ENCODE measurements around the gene DUSP22. TPM values are rescaled to one million over a fixed set of nuclear protein-coding genes. Genes with fewer than 3 reads are reported as not detected.

Gene DUSP22
- total and polyA plus RNA-seq, 2 donors: 23.2 to 59.0 TPM

- 81% methylated on average over 5 of the region's 5 CpGs for WGBS
- H3K4me1 ChIP-seq (ENCODE audit: insufficient read depth): no peaks in the 10 kb centered on the region
- H3K27ac ChIP-seq (ENCODE audit: low read depth): no peak overlapping the region
- no peak overlapping the region for H3K4me3 ChIP-seq (ENCODE audit: low read depth, low read length)
- no peaks in the 10 kb centered on the region for H3K36me3 ChIP-seq (ENCODE audit: insufficient read depth)
- DNase-seq (ENCODE audit: extremely low spot score): no peak
These were observed 33.0 kb upstream of the DUSP22 start for GRCh38 chr6:259316-259715.

GRCh38 chr6:259901-260508, 32.3 kb upstream of the DUSP22 start:
- no peak for DNase-seq (ENCODE audit: extremely low spot score)
- Histone ChIP-seq H3K4me3 (ENCODE audit: low read depth, low read length) (no peak overlapping the region), H3K27ac (ENCODE audit: low read depth) (no peak overlapping the region), H3K36me3 (ENCODE audit: insufficient read depth) (no peaks in the 10 kb centered on the region), H3K4me1 (ENCODE audit: insufficient read depth) (no peaks in the 10 kb centered on the region)
- 65% methylated on average over 5 of the region's 5 CpGs for WGBS

- no peak overlapping the region for H3K27ac ChIP-seq (ENCODE audit: low read depth)
- no peak for DNase-seq (ENCODE audit: extremely low spot score)
- no peaks in the 10 kb centered on the region for H3K36me3 ChIP-seq (ENCODE audit: insufficient read depth)
- H3K4me3 ChIP-seq (ENCODE audit: low read depth, low read length): no peak overlapping the region
- H3K4me1 ChIP-seq (ENCODE audit: insufficient read depth): no peaks in the 10 kb centered on the region
- WGBS: 55% methylated on average over 2 of the region's 2 CpGs
These were observed 27.7 kb upstream of the DUSP22 start for GRCh38 chr6:264626-265025.

GRCh38 chr6:268394-268935, 23.8 kb upstream of the DUSP22 start:
- Histone ChIP-seq H3K4me3 (ENCODE audit: low read depth, low read length) (no peak overlapping the region), H3K4me1 (ENCODE audit: insufficient read depth) (no peaks in the 10 kb centered on the region), H3K27ac (ENCODE audit: low read depth) (no peak overlapping the region), H3K36me3 (ENCODE audit: insufficient read depth) (no peaks in the 10 kb centered on the region)
- 84% methylated on average over 5 of the region's 5 CpGs for WGBS
- DNase-seq (ENCODE audit: extremely low spot score): no peak

- no peaks in the 10 kb centered on the region for H3K4me1 ChIP-seq (ENCODE audit: insufficient read depth)
- no peak for DNase-seq (ENCODE audit: extremely low spot score)
These were observed 18.7 kb upstream of the DUSP22 start for GRCh38 chr6:273551-274058.

GRCh38 chr6:277746-278145, 14.5 kb upstream of the DUSP22 start:
- DNase-seq (ENCODE audit: extremely low spot score): no peak
- H3K36me3 ChIP-seq (ENCODE audit: insufficient read depth): no peaks in the 10 kb centered on the region
- WGBS: 86% methylated on average over 2 of the region's 2 CpGs
- no peak overlapping the region for H3K27ac ChIP-seq (ENCODE audit: low read depth)
- no peaks in the 10 kb centered on the region for H3K4me1 ChIP-seq (ENCODE audit: insufficient read depth)
- no peak overlapping the region for H3K4me3 ChIP-seq (ENCODE audit: low read depth, low read length)

More at GRCh38 chr6:273551-274058, 18.7 kb upstream of the DUSP22 start:
- no peaks in the 10 kb centered on the region for H3K36me3 ChIP-seq (ENCODE audit: insufficient read depth)
- H3K27ac ChIP-seq (ENCODE audit: low read depth): no peak overlapping the region
- 29% methylated on average over 2 of the region's 2 CpGs for WGBS
- no peak overlapping the region for H3K4me3 ChIP-seq (ENCODE audit: low read depth, low read length)

GRCh38 chr6:278494-278893, 13.8 kb upstream of the DUSP22 start:
- Histone ChIP-seq H3K36me3 (ENCODE audit: insufficient read depth) (no peaks in the 10 kb centered on the region), H3K4me3 (ENCODE audit: low read depth, low read length) (no peak overlapping the region), H3K27ac (ENCODE audit: low read depth) (no peak overlapping the region), H3K4me1 (ENCODE audit: insufficient read depth) (no peaks in the 10 kb centered on the region)
- no peak for DNase-seq (ENCODE audit: extremely low spot score)
- 83% methylated on average over 5 of the region's 5 CpGs for WGBS

- Histone ChIP-seq H3K27ac (ENCODE audit: low read depth) (no peak overlapping the region), H3K4me1 (ENCODE audit: insufficient read depth) (no peaks in the 10 kb centered on the region), H3K4me3 (ENCODE audit: low read depth, low read length) (no peak overlapping the region), H3K36me3 (ENCODE audit: insufficient read depth) (no peaks in the 10 kb centered on the region)
- DNase-seq (ENCODE audit: extremely low spot score): no peak
- 79% methylated on average over 8 of the region's 8 CpGs for WGBS
These were observed 12.8 kb upstream of the DUSP22 start for GRCh38 chr6:279341-280029.

GRCh38 chr6:280775-281468, 11.4 kb upstream of the DUSP22 start:
- no peak overlapping the region for H3K27ac ChIP-seq (ENCODE audit: low read depth)
- 90% methylated on average over 10 of the region's 10 CpGs for WGBS
- DNase-seq (ENCODE audit: extremely low spot score): no peak
- no peaks in the 10 kb centered on the region for H3K4me1 ChIP-seq (ENCODE audit: insufficient read depth)
- H3K4me3 ChIP-seq (ENCODE audit: low read depth, low read length): no peak overlapping the region
- no peaks in the 10 kb centered on the region for H3K36me3 ChIP-seq (ENCODE audit: insufficient read depth)

- WGBS: 86% methylated on average over 7 of the region's 7 CpGs
- H3K27ac ChIP-seq (ENCODE audit: low read depth): no peak overlapping the region
- DNase-seq (ENCODE audit: extremely low spot score): no peak
- no peaks in the 10 kb centered on the region for H3K4me1 ChIP-seq (ENCODE audit: insufficient read depth)
- no peaks in the 10 kb centered on the region for H3K36me3 ChIP-seq (ENCODE audit: insufficient read depth)
- no peak overlapping the region for H3K4me3 ChIP-seq (ENCODE audit: low read depth, low read length)
These were observed 10.7 kb upstream of the DUSP22 start for GRCh38 chr6:281469-282103.

GRCh38 chr6:282177-282866, 10.0 kb upstream of the DUSP22 start:
- 88% methylated on average over 19 of the region's 19 CpGs for WGBS
- H3K36me3 ChIP-seq (ENCODE audit: insufficient read depth): no peaks in the 10 kb centered on the region
- no peak overlapping the region for H3K4me3 ChIP-seq (ENCODE audit: low read depth, low read length)
- H3K4me1 ChIP-seq (ENCODE audit: insufficient read depth): no peaks in the 10 kb centered on the region
- DNase-seq (ENCODE audit: extremely low spot score): no peak
- H3K27ac ChIP-seq (ENCODE audit: low read depth): no peak overlapping the region

GRCh38 chr6:282867-283416, 9.3 kb upstream of the DUSP22 start:
- H3K4me1 ChIP-seq (ENCODE audit: insufficient read depth): no peaks in the 10 kb centered on the region
- H3K4me3 ChIP-seq (ENCODE audit: low read depth, low read length): no peak overlapping the region
- DNase-seq (ENCODE audit: extremely low spot score): no peak
- 86% methylated on average over 14 of the region's 14 CpGs for whole genome bisulfite sequencing
- H3K36me3 ChIP-seq (ENCODE audit: insufficient read depth): no peaks in the 10 kb centered on the region
- H3K27ac ChIP-seq (ENCODE audit: low read depth): no peak overlapping the region

GRCh38 chr6:284486-284885, 7.8 kb upstream of the DUSP22 start:
- no peak for DNase-seq (ENCODE audit: extremely low spot score)

More at GRCh38 chr6:284486-284885, 7.8 kb upstream of the DUSP22 start:
- WGBS: 67% methylated on average over 4 of the region's 4 CpGs
- no peaks in the 10 kb centered on the region for H3K36me3 ChIP-seq (ENCODE audit: insufficient read depth)
- no peak overlapping the region for H3K4me3 ChIP-seq (ENCODE audit: low read depth, low read length)
- no peaks in the 10 kb centered on the region for H3K4me1 ChIP-seq (ENCODE audit: insufficient read depth)
- H3K27ac ChIP-seq (ENCODE audit: low read depth): no peak overlapping the region
